Measurements from ENCODE around the gene DYNC2H1. TPM values are rescaled to one million over a fixed set of nuclear protein-coding genes. Genes with fewer than 3 reads are reported as not detected.

Gene DYNC2H1
- total and polyA plus RNA-seq, 12 donors = 2.2 to 5.9 (median 3.9) TPM

DNA sequence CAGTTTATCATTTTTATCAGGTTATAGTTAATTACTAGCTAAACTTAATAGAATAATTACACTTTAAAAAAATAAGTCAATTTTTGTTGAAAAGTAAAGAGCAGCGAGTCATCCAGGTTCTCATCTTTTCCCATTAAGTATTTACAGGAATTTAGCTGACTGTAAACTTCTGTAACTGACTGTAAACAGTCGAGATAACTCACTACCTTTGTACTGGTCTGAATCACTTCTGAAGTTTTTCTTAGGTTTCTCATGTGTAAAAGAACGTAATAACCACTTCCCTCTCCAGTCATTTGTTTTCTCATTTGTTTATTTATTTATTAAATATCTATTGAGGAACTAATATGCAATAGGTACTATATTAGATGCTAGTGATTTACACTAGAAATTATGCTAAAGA, 270.8 kb downstream of the DYNC2H1 start:
- 92% methylated on average over 3 of the region's 3 CpGs for WGBS, 2 donors
- ATAC-seq = no peak
- H3K27ac ChIP-seq = no peak overlapping the region
- H3K36me3 ChIP-seq = no peaks in the 10 kb centered on the region
- H3K4me3 ChIP-seq = no peak overlapping the region
- H3K9me3 ChIP-seq = peaks cover 0 to 8% (median 0%) of the 10 kb centered on the region in 11 donors
- intact Hi-C loops (cut with DNase I) = no loop called here
- H3K4me1 ChIP-seq = no peaks in the 10 kb centered on the region
- TF ChIP-seq, protein P1, sequence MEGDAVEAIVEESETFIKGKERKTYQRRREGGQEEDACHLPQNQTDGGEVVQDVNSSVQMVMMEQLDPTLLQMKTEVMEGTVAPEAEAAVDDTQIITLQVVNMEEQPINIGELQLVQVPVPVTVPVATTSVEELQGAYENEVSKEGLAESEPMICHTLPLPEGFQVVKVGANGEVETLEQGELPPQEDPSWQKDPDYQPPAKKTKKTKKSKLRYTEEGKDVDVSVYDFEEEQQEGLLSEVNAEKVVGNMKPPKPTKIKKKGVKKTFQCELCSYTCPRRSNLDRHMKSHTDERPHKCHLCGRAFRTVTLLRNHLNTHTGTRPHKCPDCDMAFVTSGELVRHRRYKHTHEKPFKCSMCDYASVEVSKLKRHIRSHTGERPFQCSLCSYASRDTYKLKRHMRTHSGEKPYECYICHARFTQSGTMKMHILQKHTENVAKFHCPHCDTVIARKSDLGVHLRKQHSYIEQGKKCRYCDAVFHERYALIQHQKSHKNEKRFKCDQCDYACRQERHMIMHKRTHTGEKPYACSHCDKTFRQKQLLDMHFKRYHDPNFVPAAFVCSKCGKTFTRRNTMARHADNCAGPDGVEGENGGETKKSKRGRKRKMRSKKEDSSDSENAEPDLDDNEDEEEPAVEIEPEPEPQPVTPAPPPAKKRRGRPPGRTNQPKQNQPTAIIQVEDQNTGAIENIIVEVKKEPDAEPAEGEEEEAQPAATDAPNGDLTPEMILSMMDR (IDR thresholded peaks at IDR 0.05) = no peak
- no peak for DNase-seq
- no peaks in the 10 kb centered on the region for H3K27me3 ChIP-seq

DNA sequence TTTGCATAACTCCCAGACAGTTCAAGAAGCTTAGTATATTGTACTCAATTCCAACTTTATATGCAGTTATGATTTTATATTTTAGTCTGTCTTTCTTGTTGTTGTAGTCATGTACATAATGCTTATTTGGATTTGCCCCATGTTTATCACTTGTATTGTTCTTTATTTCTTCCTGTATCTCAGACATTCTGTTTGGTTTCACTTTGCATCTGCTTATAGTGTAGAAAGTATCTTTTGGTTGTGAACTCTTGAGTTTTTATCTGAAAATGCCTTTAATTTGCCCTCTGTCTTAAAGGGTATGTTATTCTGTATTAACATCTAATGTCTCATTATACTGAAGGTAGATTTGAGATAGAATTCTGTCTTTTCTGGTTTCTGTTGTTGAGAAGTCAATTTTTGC, 275.4 kb downstream of the DYNC2H1 start:
- H3K27me3 ChIP-seq = no peaks in the 10 kb centered on the region
- H3K27ac ChIP-seq = no peak overlapping the region
- TF ChIP-seq, protein P1 (IDR thresholded peaks at IDR 0.05) = no peak
- no peak for DNase-seq
- no peak overlapping the region for H3K4me3 ChIP-seq
- H3K9me3 ChIP-seq = peaks cover 0 to 8% (median 0%) of the 10 kb centered on the region in 11 donors
- no peak for ATAC-seq
- intact Hi-C loops (cut with DNase I) = no loop called here
- H3K36me3 ChIP-seq = no peaks in the 10 kb centered on the region
- H3K4me1 ChIP-seq = no peaks in the 10 kb centered on the region

DNA sequence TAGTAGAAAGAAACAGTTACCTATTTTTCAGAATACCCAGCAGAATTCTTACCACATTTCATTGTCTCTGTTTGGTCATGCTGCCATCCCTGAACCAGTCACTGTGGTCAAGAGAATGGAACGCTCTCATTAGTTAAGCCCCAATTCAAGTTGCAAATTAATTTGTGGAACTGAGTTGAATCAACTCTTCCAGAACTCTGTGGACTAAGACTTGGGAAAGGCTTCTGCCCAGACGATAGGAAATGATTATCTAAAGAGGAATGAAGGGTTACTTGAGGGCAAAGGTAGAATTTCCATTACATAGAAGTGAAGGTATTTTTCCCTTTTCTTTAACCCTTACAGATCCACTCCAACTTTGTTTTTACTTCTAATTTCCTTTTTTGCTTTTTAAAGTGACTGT, 286.4 kb downstream of the DYNC2H1 start:
- H3K27ac ChIP-seq = no peak overlapping the region
- H3K27me3 ChIP-seq = no peaks in the 10 kb centered on the region
- TF ChIP-seq, protein P1 (IDR thresholded peaks at IDR 0.05) = no peak
- ATAC-seq (no peak), DNase-seq (no peak)
- no peaks in the 10 kb centered on the region for H3K4me1 ChIP-seq
- intact Hi-C loops (cut with DNase I) = no loop called here
- H3K9me3 ChIP-seq = peaks cover 0 to 8% (median 0%) of the 10 kb centered on the region in 11 donors
- H3K36me3 ChIP-seq = peaks cover 0 to 16% (median 0%) of the 10 kb centered on the region in 9 donors
- 50 to 51% methylated on average over 2 of the region's 2 CpGs for WGBS, 2 donors
- H3K4me3 ChIP-seq = no peak overlapping the region

DNA sequence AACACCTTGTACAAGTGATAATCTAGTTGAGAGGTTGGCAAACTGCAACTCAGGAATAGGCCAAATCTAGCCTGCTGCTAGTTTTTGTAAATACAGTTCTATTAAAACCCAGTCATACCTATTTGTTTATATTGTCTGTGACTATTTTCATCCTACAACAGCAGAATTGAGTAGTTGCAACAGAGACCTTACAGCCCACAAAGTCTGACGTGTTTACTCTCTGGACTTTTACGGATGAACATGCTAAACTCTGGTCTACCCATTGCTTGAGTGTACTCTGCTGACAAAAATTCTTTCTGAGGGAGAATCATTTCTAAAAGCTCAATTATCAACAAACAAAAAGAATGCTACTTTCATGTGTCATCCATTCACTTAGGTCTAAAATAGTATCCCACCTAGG, 287.0 kb downstream of the DYNC2H1 start:
- ATAC-seq (no peak), DNase-seq (no peak)
- no peaks in the 10 kb centered on the region for H3K27me3 ChIP-seq
- no peak overlapping the region for H3K27ac ChIP-seq
- H3K9me3 ChIP-seq = peaks cover 0 to 9% (median 0%) of the 10 kb centered on the region in 11 donors
- TF ChIP-seq, protein P1 (IDR thresholded peaks at IDR 0.05) = no peak
- intact Hi-C loops (cut with DNase I) = no loop called here
- H3K4me3 ChIP-seq = no peak overlapping the region
- 94 to 96% methylated on average over 2 of the region's 2 CpGs for WGBS, 2 donors
- H3K4me1 ChIP-seq = no peaks in the 10 kb centered on the region
- peaks cover 0 to 22% (median 0%) of the 10 kb centered on the region in 9 donors for H3K36me3 ChIP-seq

Measured in heart right ventricle (tissue), 16 donors.